GM21447 (cell line): ENCODE measurements around the gene ICAM4.
"Not testable (repeated sequence)": the region's sequence is repeated elsewhere in the genome, so short reads cannot be mapped to it uniquely, and the experiment has no call there.

Source experiments
- ATAC-seq: cut with Tn5 transposase; IDR thresholded peaks from one replicate; pipeline ENCODE4 v1.9.1; 2021; ENCODE audit not compliant: unreplicated experiment

The ICAM4 gene

DNA sequence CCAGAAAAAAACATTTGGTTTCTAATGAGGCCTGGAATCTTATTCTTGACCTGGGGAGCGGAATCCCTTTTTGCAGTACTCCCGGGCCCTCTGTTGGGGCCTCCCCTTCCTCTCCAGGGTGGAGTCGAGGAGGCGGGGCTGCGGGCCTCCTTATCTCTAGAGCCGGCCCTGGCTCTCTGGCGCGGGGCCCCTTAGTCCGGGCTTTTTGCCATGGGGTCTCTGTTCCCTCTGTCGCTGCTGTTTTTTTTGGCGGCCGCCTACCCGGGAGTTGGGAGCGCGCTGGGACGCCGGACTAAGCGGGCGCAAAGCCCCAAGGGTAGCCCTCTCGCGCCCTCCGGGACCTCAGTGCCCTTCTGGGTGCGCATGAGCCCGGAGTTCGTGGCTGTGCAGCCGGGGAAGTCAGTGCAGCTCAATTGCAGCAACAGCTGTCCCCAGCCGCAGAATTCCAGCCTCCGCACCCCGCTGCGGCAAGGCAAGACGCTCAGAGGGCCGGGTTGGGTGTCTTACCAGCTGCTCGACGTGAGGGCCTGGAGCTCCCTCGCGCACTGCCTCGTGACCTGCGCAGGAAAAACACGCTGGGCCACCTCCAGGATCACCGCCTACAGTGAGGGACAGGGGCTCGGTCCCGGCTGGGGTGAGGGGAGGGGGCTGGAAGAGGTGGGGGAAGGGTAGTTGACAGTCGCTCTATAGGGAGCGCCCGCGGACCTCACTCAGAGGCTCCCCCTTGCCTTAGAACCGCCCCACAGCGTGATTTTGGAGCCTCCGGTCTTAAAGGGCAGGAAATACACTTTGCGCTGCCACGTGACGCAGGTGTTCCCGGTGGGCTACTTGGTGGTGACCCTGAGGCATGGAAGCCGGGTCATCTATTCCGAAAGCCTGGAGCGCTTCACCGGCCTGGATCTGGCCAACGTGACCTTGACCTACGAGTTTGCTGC is at the start of gene ICAM4:
Gene ICAM4, plus strand, starts transcription at position 153 of the 935 bp plus-strand sequence. Its CDS starts 58 bp downstream, at position 211.
- no peak for ATAC-seq

GRCh38 chr19:10237702-10238101 is 49.1 kb upstream of the ICAM4 start:
- no peak for ATAC-seq

DNA sequence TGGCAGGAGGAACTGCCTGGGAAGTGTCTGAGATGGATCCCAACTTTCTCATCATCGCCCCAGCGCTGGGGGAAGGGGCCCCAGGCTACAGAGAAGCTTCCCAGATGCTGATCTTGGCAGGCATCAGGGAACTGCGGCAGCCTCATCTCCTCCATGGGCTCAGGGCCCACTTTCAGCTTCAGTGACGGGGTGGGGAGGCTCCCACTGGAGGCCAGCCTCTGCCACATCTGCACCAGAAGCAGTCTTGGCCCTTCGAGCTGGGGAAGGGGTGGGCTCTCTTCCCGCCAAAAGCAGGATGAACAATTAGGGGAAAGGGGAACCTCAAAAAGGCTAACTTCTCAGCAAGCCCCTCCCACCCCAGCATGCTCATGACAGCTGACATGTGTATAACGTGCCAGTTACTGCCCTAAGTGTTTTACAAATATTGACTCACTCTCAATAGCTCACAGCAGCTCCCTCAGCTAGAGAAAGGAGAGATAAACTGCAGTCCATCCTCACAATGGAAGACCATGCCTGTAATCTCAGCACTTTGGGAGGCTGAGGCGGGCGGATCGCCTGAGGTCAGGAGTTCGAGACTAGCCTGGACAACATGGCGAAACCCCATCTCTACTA is 48.5 kb upstream of the ICAM4 start:
- ATAC-seq: no peak

GRCh38 chr19:10241826-10242449 is 44.8 kb upstream of the ICAM4 start:
- ATAC-seq: not testable (repeated sequence)

- ATAC-seq: no peak
Measured at GRCh38 chr19:10243606-10244005, 43.1 kb upstream of the ICAM4 start.

DNA sequence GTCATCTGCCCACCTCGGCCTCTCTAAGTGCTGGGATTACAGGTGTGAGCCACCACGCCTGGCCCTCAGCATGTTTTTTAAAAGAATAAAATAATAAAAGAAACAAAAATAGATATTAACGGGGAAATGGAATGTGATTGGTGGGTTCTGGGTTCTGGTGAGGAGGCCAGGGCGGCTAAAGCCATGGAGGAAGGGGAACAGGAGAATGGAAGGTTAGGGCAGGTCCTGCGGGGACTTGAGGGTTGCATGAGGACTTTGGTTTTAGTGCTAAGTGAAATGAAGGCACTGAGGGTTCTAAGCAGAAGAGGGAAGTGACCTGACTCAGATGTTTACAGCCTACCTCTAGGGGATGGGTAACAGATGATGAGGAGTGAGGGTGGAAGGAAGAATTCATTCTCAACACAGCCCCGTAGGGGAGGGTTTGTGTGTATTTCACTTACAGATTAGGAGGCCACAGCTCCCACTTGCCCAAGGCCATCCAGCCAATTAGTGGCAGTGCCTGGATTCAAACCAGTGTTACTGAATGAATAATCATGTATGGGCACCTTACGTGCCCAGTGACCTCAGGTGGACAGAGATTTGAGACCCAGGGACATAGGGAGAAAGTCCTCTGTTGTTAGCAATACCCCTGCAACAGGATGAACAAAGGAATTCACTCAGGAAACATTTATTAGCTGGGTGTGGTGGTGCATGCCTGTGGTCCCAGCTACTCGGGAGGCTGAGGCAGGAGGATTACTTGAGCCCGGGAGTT is 41.4 kb upstream of the ICAM4 start:
- no peak for ATAC-seq

DNA sequence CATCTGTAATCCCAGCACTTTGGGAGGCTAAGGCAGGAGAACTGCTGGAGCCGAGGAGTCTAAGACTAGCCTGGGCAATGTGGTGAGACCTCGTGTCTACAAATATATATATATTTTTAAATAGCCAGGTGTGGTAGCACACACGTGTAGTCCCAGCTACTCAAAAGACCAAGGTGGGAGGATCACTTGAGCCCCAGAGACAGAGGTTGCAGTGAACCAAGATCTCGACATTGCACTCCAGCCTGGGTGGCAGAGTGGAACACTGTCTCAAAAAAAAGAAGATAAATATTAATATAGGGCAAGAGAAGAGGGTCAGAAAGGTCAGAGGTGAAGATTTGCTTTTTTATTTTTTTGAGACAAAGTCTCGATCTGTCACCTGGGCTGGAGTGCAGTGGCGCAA is 40.2 kb upstream of the ICAM4 start:
- ATAC-seq: no peak

GRCh38 chr19:10251792-10252694 is 34.7 kb upstream of the ICAM4 start, which contains the start of gene MRPL4:
TSS of gene MRPL4 (plus strand) at chr19:10252214. CDS start at chr19:10252254, 40 bp downstream.
- ATAC-seq: peak; percentile 87

DNA sequence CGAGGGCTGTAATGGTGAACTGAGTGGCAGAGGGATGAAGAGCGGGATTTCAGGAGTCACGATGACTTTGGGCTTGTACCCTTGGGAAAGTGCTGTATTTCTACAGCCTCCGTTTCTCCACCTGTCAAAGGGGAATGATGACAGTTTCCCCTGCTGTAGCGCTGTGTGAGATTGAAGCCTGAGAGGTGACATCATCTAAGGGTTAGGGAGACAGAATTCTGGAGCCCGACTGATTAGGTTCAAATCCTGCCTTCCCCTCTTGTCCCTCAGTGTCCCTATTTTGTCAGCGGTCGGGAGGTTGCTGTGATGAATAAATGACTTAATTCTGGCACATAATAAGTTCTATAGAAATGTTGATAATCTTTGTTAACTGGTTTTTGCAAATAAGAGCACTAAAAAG is 34.0 kb upstream of the ICAM4 start:
- no peak for ATAC-seq

- ATAC-seq: no peak
Measured at GRCh38 chr19:10254244-10254643, 32.5 kb upstream of the ICAM4 start.

- no peak for ATAC-seq
Measured at GRCh38 chr19:10255358-10255757, 31.4 kb upstream of the ICAM4 start.

DNA sequence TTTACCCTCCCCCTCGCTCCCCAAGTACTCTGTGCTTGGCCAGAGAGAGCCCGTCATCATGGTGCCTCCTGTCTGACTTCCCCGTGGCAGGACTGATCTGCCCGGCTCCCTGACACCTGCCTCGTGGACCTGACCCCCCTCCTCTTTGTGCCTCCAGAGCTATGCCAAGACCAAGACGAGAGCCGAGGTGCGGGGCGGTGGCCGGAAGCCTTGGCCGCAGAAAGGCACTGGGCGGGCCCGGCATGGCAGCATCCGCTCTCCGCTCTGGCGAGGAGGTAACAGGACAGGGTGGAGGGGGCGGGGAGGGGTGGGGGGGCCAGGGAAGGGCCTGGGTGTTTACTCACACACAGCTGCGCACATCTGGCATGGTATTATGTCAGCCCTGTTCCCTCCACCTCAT is 30.2 kb upstream of the ICAM4 start:
- no peak for ATAC-seq

- ATAC-seq: no peak
Measured at GRCh38 chr19:10256970-10257615, 29.7 kb upstream of the ICAM4 start.

DNA sequence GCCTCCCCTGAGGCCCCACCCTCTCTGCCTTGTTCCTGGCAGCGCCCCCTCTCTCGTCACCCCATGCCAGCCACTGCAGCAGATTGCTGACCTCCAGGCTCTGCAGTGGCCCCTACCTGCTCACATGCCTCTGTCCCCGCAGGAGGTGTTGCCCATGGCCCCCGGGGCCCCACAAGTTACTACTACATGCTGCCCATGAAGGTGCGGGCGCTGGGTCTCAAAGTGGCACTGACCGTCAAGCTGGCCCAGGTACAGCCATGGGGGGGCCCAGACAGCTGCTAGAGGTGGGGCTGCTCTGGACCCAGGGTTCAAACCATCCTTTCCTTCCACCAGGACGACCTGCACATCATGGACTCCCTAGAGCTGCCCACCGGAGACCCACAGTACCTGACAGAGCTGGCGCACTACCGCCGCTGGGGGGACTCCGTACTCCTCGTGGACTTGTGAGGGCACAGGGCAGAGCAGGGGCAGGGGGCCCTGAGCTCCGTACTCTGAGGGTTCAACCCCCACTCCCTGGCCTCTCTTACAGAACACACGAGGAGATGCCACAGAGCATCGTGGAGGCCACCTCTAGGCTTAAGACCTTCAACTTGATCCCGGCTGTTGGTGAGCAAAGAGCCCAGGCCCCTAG is 28.6 kb upstream of the ICAM4 start:
- no peak for ATAC-seq

GRCh38 chr19:10259162-10259905 is 27.4 kb upstream of the ICAM4 start:
- no peak for ATAC-seq

DNA sequence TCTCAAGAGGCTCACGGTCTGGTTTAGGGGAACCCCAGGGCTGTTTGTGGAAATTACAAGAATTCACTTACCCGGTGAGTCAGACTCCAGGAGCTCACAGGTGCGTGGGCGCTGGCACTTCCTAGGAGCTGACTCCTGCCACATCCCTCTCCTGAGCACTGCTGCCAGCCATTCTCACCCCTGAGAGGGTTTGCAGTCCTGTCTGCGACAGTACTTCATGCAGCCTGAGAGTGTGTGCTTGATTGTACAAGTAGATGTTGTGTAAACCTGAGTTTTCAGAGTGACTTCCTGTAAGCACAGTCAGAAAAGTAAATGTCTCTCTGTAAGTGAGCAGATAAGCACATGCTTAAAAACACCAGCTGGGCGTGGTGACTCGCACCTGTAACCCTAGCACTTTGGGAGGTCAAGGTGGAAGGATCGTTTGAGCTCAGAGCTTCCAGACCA is 26.6 kb upstream of the ICAM4 start:
- ATAC-seq: no peak

DNA sequence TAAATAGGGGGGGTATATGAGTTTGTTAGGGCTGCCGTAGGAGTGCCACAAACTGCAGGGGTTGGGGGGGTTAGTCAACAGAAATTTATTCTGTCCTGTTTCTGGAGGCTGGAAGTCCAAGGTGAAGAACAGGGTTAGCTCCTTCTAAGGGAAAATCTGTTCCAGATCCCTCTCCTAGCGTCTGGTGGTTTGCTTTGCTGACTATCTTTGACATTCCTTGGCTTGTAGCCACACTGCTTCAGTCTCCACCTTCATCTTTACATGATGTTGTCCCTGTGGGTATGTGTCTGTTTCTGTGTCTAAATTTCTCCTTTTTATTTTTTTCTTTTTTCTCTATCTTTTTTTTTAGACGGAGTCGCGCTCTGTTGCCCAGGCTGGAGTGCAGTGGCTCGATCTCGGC is 24.0 kb upstream of the ICAM4 start:
- no peak for ATAC-seq

- ATAC-seq: no peak
Measured at GRCh38 chr19:10266706-10267105, 20.0 kb upstream of the ICAM4 start.
